Amniotic epithelial cell (primary cell): Measurements from ENCODE around the gene CCDC40.
A peak's percentile ranks its signal among the peaks of the same experiment; 100 is the strongest.
"Not testable (repeated sequence)": the region's sequence is repeated elsewhere in the genome, so short reads cannot be mapped to it uniquely, and the experiment has no call there.

Experiments
- DNase-seq: peaks from one replicate; pipeline ENCODE4 v3.0.0-alpha.2; 2010; ENCODE audit warnings: low read depth

Gene CCDC40

DNA sequence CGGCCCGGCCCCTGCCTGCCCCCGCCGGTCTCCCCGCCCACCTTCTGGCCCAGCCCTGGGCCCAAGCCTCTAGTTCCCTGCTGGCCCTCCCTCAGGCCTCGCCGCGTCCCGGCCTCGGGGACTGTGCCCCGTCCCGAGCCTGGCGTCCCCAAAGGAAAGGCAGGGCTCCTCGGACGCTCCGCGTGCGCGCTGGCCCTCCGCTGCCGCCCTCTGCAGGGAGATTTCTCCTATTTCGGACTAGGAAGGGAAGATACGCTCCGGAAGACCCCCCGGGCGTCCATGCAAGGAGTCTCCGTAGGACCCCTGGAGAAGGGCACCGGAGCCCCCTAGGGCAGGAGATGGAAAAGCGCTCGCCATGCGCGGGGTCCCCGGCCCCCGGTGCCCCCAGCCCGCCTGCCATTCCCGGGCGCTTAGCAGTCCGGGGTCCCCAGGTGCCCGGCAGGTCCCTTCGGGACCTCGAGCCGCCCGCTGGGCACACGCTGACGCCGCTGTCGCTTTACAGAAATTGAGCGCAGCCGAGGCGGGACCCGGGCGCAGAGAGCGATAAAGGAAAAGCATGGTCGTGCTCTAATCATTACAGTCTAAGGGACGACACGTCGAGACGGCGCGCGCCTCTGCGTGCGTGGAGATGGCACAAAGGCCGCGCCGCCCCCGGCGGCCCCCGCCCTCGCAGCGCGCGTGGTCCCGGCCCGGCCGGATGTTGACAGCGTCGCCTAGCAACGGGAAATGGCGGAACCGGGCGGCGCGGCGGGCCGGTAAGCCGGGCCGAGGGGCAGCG lies at the start of gene CCDC40:
TSS of gene CCDC40 (plus strand) at position 706 of the 778 bp plus-strand sequence. CDS start at position 727, 21 bp downstream.
- DNase-seq = peak; percentile 59

DNA sequence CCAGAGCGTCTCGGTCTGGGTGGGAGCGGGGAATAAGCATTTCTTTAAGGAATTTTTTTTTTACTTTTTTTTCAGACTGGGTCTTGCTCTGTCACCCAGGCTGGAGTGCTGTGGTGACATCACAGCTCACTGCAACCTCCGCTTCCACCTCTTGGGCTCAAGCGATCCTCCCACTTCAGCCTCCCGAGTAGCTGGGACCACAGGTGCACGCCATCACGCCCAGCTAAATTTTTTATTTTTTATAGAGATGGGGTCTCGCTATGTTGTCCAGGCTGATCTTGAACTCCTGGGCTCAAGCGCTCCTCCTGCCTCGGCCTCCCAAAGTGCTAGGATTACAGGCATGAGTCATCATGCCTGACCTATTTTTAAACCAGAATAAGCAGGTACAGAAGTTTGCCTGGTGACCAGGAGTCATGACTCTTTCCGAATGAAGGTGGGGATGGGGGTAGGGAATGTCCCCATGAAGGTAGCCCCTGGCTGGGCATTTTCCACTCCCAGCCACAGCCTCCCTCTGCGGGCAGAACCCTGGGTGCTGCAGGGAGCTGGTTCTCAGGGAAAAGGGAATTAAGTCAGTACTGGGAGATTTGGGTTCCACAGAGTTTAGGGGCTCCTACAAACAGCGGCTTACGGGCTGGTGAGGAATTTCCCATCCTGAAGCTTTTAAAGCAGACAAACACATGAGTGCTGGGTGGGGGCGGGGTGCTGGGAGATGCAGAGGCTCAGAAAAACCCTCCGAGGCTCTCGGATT lies 49.1 kb upstream of the CCDC40 start:
- DNase-seq = no peak

DNA sequence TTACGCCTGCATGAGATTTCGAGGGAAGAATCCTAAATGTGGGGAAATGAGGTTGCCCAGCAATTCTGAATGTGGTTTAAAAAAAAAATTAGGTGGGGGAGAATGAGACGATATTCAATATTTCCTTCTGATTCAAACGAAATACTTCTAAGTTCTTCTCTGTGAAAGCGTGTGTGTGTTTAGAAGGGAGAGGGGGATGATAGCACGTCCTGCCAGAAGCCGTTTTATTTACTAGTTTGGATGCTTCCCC lies 48.6 kb upstream of the CCDC40 start:
- DNase-seq = no peak

- peak; percentile 64 for DNase-seq
Observed at GRCh38 chr17:79988185-79988971, 48.1 kb upstream of the CCDC40 start.

- no peak for DNase-seq
Observed at GRCh38 chr17:79989106-79989835, 47.2 kb upstream of the CCDC40 start.

GRCh38 chr17:79990051-79990592 lies 46.3 kb upstream of the CCDC40 start:
- no peak for DNase-seq

- no peak for DNase-seq
Observed at GRCh38 chr17:79990704-79991103, 45.7 kb upstream of the CCDC40 start.

DNA sequence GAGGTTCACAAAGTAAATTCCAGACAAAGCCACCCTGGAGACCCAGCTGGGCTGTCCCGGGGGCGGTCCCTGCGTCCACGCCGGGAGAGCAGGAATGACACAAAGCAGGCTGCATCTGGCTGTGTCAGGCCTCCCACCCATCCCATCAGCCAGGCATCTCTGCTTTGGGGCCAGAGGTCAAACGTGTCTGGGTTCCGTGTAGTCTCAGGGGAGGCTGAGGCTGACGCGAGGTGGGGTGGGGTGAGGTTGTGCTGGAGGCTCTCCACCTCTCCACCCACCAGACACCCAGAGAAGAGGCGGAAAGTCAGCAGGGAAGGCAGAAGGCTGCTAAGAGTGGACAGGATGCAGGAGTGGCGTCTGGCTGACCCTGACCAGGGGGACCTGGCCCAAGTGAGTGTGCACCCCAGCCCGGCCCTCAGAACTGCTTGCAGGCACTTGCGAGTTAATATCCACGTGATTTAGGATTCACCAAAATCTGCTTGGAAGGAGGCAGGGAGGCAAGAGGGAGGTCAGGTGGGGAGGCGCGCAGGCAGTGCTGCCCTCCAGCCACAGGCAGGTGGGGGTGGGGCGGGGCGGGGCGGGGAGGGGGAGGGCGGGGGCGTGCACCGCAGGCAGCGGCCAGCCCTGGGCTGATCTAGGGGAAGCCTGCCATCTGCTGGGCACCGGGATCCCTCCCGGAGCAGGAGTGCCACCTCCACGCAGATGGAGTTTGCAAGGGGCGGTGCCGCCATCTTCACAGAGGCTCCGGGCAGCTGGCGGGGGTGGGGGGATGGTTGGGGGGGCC lies 45.1 kb upstream of the CCDC40 start:
- peak; percentile 76 for DNase-seq

DNA sequence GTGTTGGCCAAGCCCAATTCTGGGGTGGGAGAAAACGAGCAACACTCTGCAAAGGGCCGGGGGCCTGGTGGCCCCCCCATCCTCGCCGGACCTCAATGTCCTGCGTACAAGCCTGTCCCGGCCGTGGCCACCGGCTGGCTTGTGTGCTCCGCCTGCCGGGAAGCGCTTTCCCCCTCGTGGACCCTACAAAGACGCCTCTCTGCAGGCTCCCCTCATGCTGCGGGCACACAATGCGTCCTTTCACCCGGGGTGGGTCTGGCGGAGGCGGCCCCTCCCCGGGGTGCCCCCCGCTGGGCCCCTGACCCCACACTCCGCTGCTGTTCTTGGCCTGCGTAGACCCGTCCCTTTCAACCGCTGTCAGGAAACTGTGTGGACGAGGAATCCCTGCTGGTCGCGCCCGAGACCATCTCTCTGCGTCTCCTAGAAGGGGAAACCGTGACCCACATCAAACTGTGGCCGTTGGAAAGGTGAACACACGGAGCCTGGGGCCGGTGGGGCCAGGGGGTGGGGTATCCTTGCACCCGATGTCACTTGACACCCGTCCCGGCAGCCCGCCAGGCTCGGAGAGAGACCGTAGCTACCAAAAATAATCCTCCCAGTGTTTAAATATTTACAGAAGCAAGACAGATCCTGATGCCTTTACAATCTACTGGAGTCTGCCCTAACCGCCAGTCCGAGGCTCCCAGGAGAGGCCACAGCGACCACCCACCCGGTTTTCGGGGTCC lies 44.4 kb upstream of the CCDC40 start:
- DNase-seq = no peak

- DNase-seq = no peak
Observed at GRCh38 chr17:79992649-79993389, 43.6 kb upstream of the CCDC40 start.

DNA sequence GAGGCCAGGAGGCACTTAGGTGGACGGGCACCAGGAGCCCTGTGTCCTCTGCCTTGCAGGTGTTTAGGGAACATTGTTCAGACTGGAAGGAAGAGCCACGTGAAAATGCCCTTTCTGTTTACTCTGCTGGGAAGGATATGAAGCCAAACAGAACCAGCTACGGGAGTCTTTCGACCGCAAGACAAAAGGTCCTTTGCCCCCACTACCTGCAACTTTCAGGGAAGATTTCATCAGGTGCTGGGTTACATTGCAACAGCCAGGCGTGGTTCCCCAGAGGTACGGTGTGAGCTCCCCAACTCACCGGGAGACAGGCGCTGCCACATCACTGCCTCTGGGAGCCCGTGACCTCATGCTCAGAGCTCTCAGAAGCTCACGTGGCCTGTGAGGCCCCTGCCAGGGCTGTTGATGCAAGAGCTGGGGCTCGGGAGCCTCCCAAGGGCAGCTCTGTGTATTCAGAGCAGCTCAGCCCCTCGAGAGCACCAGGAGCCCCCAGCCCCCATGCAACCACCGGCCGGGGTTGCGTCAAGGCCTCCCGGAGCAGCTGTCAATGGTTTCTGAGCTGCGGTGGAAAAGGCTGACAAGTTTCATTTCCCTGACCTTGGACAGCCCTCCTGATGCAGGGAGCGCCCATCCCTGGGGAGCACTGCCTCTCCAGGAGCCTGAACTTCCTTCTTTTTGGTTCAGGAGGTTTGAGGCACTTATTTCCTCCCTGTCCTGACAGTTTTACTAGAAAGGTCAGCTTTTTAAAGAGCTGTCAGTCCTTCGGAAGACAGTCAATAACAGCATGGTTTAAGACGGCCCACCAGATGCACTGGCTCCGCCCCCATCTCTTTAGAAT lies 42.8 kb upstream of the CCDC40 start:
- peak; percentile 98 for DNase-seq

DNA sequence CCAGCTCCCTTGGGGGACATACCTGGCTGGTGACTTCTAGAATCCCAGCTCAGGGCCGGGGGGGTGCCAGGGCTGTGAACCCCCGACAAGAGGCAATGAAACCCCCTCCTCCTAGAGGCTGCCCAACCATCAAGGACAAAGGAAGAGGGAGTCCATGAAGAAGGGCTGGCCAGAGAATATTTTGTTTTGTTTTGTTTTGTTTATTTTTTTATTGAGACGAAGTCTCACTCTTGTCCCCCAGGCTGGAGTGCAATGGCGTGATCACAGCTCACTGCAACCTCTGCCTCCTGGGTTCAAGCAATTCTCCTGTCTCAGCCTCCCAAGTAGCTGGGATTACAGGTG lies 42.2 kb upstream of the CCDC40 start:
- DNase-seq = not testable (repeated sequence)

DNA sequence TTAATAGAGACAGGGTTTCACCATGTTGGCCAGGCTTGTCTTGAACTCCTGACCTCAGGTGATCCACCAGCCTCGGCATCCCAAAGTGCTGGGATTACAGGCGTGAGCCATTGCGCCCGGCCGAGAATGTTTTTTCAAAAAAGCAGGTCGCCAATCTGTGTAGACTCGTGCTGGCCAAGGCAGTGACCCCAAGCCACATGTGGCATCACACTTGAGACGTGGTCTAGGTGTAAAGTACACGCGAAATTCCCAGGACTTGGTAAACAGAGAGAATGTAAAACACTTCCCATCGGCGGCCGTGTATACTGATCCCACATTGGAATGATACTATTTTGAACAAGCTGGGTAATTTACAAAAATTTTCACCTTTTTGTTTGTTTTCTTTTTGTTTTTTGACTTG lies 41.8 kb upstream of the CCDC40 start:
- no peak for DNase-seq

DNA sequence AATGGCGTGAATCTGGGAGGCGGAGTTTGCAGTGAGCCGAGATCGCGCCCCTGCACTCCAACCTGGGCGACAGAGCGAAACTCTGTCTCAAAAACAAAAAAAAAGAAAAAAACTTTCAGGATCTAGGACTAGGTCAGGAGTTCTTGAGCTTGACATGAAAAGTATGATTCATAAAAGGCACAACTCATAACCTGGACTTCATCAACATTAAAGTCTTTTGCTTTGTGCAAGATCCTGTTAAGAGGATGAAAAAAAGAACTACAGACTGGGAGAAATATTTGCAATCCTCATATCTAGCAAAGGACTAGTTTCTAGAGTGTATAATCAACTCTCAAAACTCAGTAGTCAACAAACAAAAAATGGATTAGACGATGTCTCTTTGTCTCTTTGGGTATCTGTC lies 40.7 kb upstream of the CCDC40 start:
- DNase-seq = peak; percentile 87

- no peak for DNase-seq
Observed at GRCh38 chr17:79996291-79996690, 40.2 kb upstream of the CCDC40 start.

- no peak for DNase-seq
Observed at GRCh38 chr17:79997011-79997660, 39.3 kb upstream of the CCDC40 start.

- no peak for DNase-seq
Observed at GRCh38 chr17:80000136-80000535, 36.3 kb upstream of the CCDC40 start.

- DNase-seq = no peak
Observed at GRCh38 chr17:80000981-80001775, 35.3 kb upstream of the CCDC40 start.
